ENCODE data around the gene MAMLD1.

The MAMLD1 gene

DNA sequence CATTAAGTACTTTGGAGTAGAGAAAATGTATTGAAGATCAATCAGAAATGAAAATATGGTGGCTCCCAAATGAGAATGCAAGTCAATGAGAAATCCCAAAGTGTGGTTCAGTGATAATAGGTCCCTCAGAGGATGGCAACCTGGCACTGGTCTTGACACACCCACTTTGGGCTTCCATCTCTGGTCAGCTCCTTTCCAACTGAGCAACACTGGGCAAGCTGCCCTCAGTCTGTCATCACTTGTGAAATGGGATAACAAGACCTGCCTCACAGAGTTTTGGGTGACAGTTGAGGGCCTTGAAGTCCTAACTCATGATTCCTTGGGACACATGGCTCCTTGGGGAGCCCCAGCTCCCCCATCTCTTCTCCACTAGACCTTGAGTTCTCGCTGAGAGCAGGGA, 29.0 kb upstream of the MAMLD1 start:
- WGBS = no CpG with 5 or more reads among the region's 1 CpG
- no peak overlapping the region for H4K91ac ChIP-seq (ENCODE audit: low read length)
- H3K4me3 ChIP-seq (ENCODE audit: insufficient read depth in 1 of 2, low read depth in 1 of 2, low read length in 2 of 2) = no peak overlapping the region
- no peak overlapping the region for H3K23ac ChIP-seq (ENCODE audit: low read length in 2 of 2)
- no peak overlapping the region for H2BK12ac ChIP-seq (ENCODE audit: low read length in 2 of 2)
- no peak overlapping the region for H4K8ac ChIP-seq (ENCODE audit: low read length)
- no peaks in the 10 kb centered on the region for H3K9me3 ChIP-seq (ENCODE audit: control insufficient read depth, low read length)
- no peak overlapping the region for H3K27ac ChIP-seq (ENCODE audit: low read length, poor library complexity, severe bottlenecking)
- H2BK120ac ChIP-seq (ENCODE audit: low read depth, low read length) = no peak overlapping the region
- H3K36me3 ChIP-seq (ENCODE audit: control insufficient read depth in 1 of 2, insufficient read depth in 2 of 2, low read depth in 1 of 2, low read length in 2 of 2) = no peaks in the 10 kb centered on the region
- H2AK5ac ChIP-seq (ENCODE audit: low read length, severe bottlenecking) = no peak overlapping the region
- no peak overlapping the region for H2BK15ac ChIP-seq (ENCODE audit: low read depth, poor library complexity, severe bottlenecking)
- no peak for DNase-seq
- peaks cover 0 to 55% of the 10 kb centered on the region in 2 experiments for H3K27me3 ChIP-seq (ENCODE audit: control insufficient read depth in 1 of 2, insufficient read depth in 1 of 2, low read length in 2 of 2)
- H3K4me1 ChIP-seq (ENCODE audit: control insufficient read depth, insufficient read depth, low read depth, low read length) = peaks cover 8% of the 10 kb centered on the region
- H3K4ac ChIP-seq (ENCODE audit: low read depth in 1 of 2, low read length in 2 of 2) = no peak overlapping the region
- no peak overlapping the region for H3K9ac ChIP-seq (ENCODE audit: low read length)
- H3K14ac ChIP-seq (ENCODE audit: low read length in 2 of 2) = no peak overlapping the region
- H3K4me2 ChIP-seq (ENCODE audit: low read length, poor library complexity, severe bottlenecking) = no peak overlapping the region
- H2BK5ac ChIP-seq (ENCODE audit: low read depth, low read length, poor library complexity, severe bottlenecking) = no peak overlapping the region
- H2AFZ ChIP-seq (ENCODE audit: low read depth, low read length) = no peak overlapping the region
- no peaks in the 10 kb centered on the region for H3K79me1 ChIP-seq (replicated peaks; ENCODE audit: low read length, poor library complexity, severe bottlenecking)
- H3K18ac ChIP-seq (ENCODE audit: low read depth in 1 of 2, low read length in 2 of 2) = no peak overlapping the region

DNA sequence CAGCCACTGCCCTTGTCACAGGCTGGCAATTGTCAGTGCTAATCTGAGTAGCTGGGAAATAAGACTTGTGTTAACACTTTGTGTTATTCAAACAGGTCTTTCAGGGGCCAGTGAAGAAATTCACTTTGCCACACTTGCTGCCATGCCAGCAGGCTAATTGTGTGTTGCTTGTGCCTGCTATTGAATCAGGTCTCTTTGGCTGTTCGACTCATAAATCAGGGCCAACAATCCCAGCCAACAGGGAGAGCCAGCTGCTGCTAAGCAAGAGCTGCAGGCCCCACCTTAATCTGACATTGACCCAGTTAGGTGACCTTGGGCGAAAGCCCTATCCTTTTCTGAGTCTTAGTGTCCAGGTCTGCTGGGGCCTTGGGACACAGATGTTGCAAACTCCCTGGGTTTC, 28.1 kb upstream of the MAMLD1 start:
- no peak overlapping the region for H2BK5ac ChIP-seq (ENCODE audit: low read depth, low read length, poor library complexity, severe bottlenecking)
- no peak overlapping the region for H3K4ac ChIP-seq (ENCODE audit: low read depth in 1 of 2, low read length in 2 of 2)
- no peak overlapping the region for H2BK120ac ChIP-seq (ENCODE audit: low read depth, low read length)
- no peak overlapping the region for H4K8ac ChIP-seq (ENCODE audit: low read length)
- H2AFZ ChIP-seq (ENCODE audit: low read depth, low read length) = no peak overlapping the region
- H3K18ac ChIP-seq (ENCODE audit: low read depth in 1 of 2, low read length in 2 of 2) = no peak overlapping the region
- no peak overlapping the region for H3K14ac ChIP-seq (ENCODE audit: low read length in 2 of 2)
- H3K4me3 ChIP-seq (ENCODE audit: insufficient read depth in 1 of 2, low read depth in 1 of 2, low read length in 2 of 2) = no peak overlapping the region
- no peak overlapping the region for H4K91ac ChIP-seq (ENCODE audit: low read length)
- H2AK5ac ChIP-seq (ENCODE audit: low read length, severe bottlenecking) = no peak overlapping the region
- H3K79me1 ChIP-seq (replicated peaks; ENCODE audit: low read length, poor library complexity, severe bottlenecking) = no peaks in the 10 kb centered on the region
- no peak overlapping the region for H3K23ac ChIP-seq (ENCODE audit: low read length in 2 of 2)
- no peak overlapping the region for H3K9ac ChIP-seq (ENCODE audit: low read length)
- no peak overlapping the region for H2BK15ac ChIP-seq (ENCODE audit: low read depth, poor library complexity, severe bottlenecking)
- H3K27ac ChIP-seq (ENCODE audit: low read length, poor library complexity, severe bottlenecking) = no peak overlapping the region
- WGBS = 95% methylated on average over 2 of the region's 2 CpGs
- peaks cover 0 to 55% of the 10 kb centered on the region in 2 experiments for H3K27me3 ChIP-seq (ENCODE audit: control insufficient read depth in 1 of 2, insufficient read depth in 1 of 2, low read length in 2 of 2)
- DNase-seq = no peak
- no peaks in the 10 kb centered on the region for H3K9me3 ChIP-seq (ENCODE audit: control insufficient read depth, low read length)
- H3K4me2 ChIP-seq (ENCODE audit: low read length, poor library complexity, severe bottlenecking) = no peak overlapping the region
- peaks cover 6% of the 10 kb centered on the region for H3K4me1 ChIP-seq (ENCODE audit: control insufficient read depth, insufficient read depth, low read depth, low read length)
- H2BK12ac ChIP-seq (ENCODE audit: low read length in 2 of 2) = no peak overlapping the region
- H3K36me3 ChIP-seq (ENCODE audit: control insufficient read depth in 1 of 2, insufficient read depth in 2 of 2, low read depth in 1 of 2, low read length in 2 of 2) = no peaks in the 10 kb centered on the region

DNA sequence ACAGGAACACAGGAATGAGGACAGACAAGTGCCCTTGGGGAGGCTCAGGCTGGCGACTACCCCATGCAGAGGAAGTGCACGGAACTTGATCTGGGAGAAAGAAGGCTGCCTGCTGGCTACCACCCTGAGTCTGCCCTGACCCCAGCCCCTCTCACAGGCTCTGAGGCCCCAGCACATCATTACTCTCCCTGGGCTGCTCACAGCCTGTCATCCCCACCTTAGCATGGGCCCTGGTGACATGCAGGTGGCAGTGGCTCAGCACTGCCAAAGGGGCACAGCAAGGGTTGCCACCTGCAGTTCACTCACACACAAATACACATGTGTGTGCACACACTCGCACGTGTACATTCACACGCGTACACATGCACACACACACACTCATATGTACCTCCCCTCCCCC, 26.1 kb upstream of the MAMLD1 start:
- Histone ChIP-seq H3K23ac (ENCODE audit: low read length in 2 of 2) (no peak overlapping the region), H3K4me2 (ENCODE audit: low read length, poor library complexity, severe bottlenecking) (no peak overlapping the region), H3K79me1 (replicated peaks; ENCODE audit: low read length, poor library complexity, severe bottlenecking) (no peaks in the 10 kb centered on the region), H3K9me3 (ENCODE audit: control insufficient read depth, low read length) (no peaks in the 10 kb centered on the region), H3K4ac (ENCODE audit: low read depth in 1 of 2, low read length in 2 of 2) (no peak overlapping the region), H2BK120ac (ENCODE audit: low read depth, low read length) (no peak overlapping the region), H3K18ac (ENCODE audit: low read depth in 1 of 2, low read length in 2 of 2) (no peak overlapping the region), H3K14ac (ENCODE audit: low read length in 2 of 2) (no peak overlapping the region), H3K27ac (ENCODE audit: low read length, poor library complexity, severe bottlenecking) (no peak overlapping the region), H3K4me1 (ENCODE audit: control insufficient read depth, insufficient read depth, low read depth, low read length) (peaks cover 3% of the 10 kb centered on the region), H3K9ac (ENCODE audit: low read length) (no peak overlapping the region), H2BK15ac (ENCODE audit: low read depth, poor library complexity, severe bottlenecking) (no peak overlapping the region), H3K4me3 (ENCODE audit: insufficient read depth in 1 of 2, low read depth in 1 of 2, low read length in 2 of 2) (no peak overlapping the region), H2BK5ac (ENCODE audit: low read depth, low read length, poor library complexity, severe bottlenecking) (no peak overlapping the region), H4K8ac (ENCODE audit: low read length) (no peak overlapping the region), H2AK5ac (ENCODE audit: low read length, severe bottlenecking) (no peak overlapping the region), H2BK12ac (ENCODE audit: low read length in 2 of 2) (no peak overlapping the region), H2AFZ (ENCODE audit: low read depth, low read length) (no peak overlapping the region), H3K36me3 (ENCODE audit: control insufficient read depth in 1 of 2, insufficient read depth in 2 of 2, low read depth in 1 of 2, low read length in 2 of 2) (no peaks in the 10 kb centered on the region), H4K91ac (ENCODE audit: low read length) (no peak overlapping the region), H3K27me3 (ENCODE audit: control insufficient read depth in 1 of 2, insufficient read depth in 1 of 2, low read length in 2 of 2) (peaks cover 0 to 45% of the 10 kb centered on the region in 2 experiments)
- 80% methylated on average over 5 of the region's 6 CpGs for WGBS
- no peak for DNase-seq

DNA sequence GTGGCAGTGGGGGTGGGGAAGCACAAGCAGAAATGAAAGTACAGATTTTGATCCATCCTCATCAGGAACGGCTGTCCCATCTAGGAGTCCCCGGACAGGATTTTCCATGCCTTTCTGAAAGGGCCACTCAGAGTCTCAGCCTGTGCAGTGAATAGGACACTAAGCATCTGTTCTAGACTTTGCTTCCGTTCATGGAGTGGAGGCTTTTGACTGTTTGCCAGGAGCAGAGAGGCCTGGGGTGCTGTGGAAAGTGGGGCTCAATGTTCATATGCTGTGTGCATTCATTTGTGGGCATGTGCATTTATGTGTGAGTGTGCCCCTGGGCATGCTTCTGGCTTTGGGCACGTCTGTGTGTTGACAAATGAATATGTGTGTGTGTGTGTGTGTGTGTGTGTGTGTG, 25.6 kb upstream of the MAMLD1 start:
- Histone ChIP-seq H3K9ac (ENCODE audit: low read length) (no peak overlapping the region), H3K4me1 (ENCODE audit: control insufficient read depth, insufficient read depth, low read depth, low read length) (peaks cover 3% of the 10 kb centered on the region), H3K79me1 (replicated peaks; ENCODE audit: low read length, poor library complexity, severe bottlenecking) (no peaks in the 10 kb centered on the region), H2BK5ac (ENCODE audit: low read depth, low read length, poor library complexity, severe bottlenecking) (no peak overlapping the region), H3K18ac (ENCODE audit: low read depth in 1 of 2, low read length in 2 of 2) (no peak overlapping the region), H2AFZ (ENCODE audit: low read depth, low read length) (no peak overlapping the region), H3K14ac (ENCODE audit: low read length in 2 of 2) (no peak overlapping the region), H2BK120ac (ENCODE audit: low read depth, low read length) (no peak overlapping the region), H3K4ac (ENCODE audit: low read depth in 1 of 2, low read length in 2 of 2) (no peak overlapping the region), H3K36me3 (ENCODE audit: control insufficient read depth in 1 of 2, insufficient read depth in 2 of 2, low read depth in 1 of 2, low read length in 2 of 2) (no peaks in the 10 kb centered on the region), H2AK5ac (ENCODE audit: low read length, severe bottlenecking) (no peak overlapping the region), H2BK12ac (ENCODE audit: low read length in 2 of 2) (no peak overlapping the region), H4K8ac (ENCODE audit: low read length) (no peak overlapping the region), H3K27ac (ENCODE audit: low read length, poor library complexity, severe bottlenecking) (no peak overlapping the region), H3K4me3 (ENCODE audit: insufficient read depth in 1 of 2, low read depth in 1 of 2, low read length in 2 of 2) (no peak overlapping the region), H3K4me2 (ENCODE audit: low read length, poor library complexity, severe bottlenecking) (no peak overlapping the region), H4K91ac (ENCODE audit: low read length) (no peak overlapping the region), H3K9me3 (ENCODE audit: control insufficient read depth, low read length) (no peaks in the 10 kb centered on the region), H3K27me3 (ENCODE audit: control insufficient read depth in 1 of 2, insufficient read depth in 1 of 2, low read length in 2 of 2) (peaks cover 0 to 41% of the 10 kb centered on the region in 2 experiments), H2BK15ac (ENCODE audit: low read depth, poor library complexity, severe bottlenecking) (no peak overlapping the region), H3K23ac (ENCODE audit: low read length in 2 of 2) (no peak overlapping the region)
- DNase-seq = no peak
- 86% methylated on average over 4 of the region's 4 CpGs for WGBS
